ENCODE data around the gene POLR2M.

Gene POLR2M

GRCh38 chr15:57692709-57693108 lies 13.8 kb upstream of the POLR2M start:
- DNase-seq (ENCODE audit: low read depth): no peak

GRCh38 chr15:57694279-57694678 lies 12.2 kb upstream of the POLR2M start:
- no peak for DNase-seq (ENCODE audit: low read depth)

GRCh38 chr15:57696146-57696545 lies 10.4 kb upstream of the POLR2M start:
- no peak for DNase-seq (ENCODE audit: low read depth)

GRCh38 chr15:57697588-57697987 lies 8.9 kb upstream of the POLR2M start:
- peak; percentile 83 for DNase-seq (ENCODE audit: low read depth)

- DNase-seq (ENCODE audit: low read depth): no peak
Measured at GRCh38 chr15:57698243-57698642, 8.3 kb upstream of the POLR2M start.

GRCh38 chr15:57698991-57699390 lies 7.5 kb upstream of the POLR2M start:
- DNase-seq (ENCODE audit: low read depth): no peak

- DNase-seq (ENCODE audit: low read depth): peak; percentile 82
Measured at GRCh38 chr15:57703387-57703786, 3.1 kb upstream of the POLR2M start.

- no peak for DNase-seq (ENCODE audit: low read depth)
Measured at GRCh38 chr15:57704441-57704840, 2.1 kb upstream of the POLR2M start.

GRCh38 chr15:57705746-57706404 lies 639 bp upstream of the POLR2M start:
- DNase-seq (ENCODE audit: low read depth): no peak

GRCh38 chr15:57708047-57708446 lies 1.5 kb downstream of the POLR2M start:
- peak; percentile 52 for DNase-seq (ENCODE audit: low read depth)

- no peak for DNase-seq (ENCODE audit: low read depth)
Measured at GRCh38 chr15:57718309-57718708, 11.8 kb downstream of the POLR2M start.

GRCh38 chr15:57720867-57721266 lies 14.4 kb downstream of the POLR2M start:
- DNase-seq (ENCODE audit: low read depth): peak; percentile 37

- DNase-seq (ENCODE audit: low read depth): peak; percentile 39
Measured at GRCh38 chr15:57726411-57726810, 19.9 kb downstream of the POLR2M start.

- no peak for DNase-seq (ENCODE audit: low read depth)
Measured at GRCh38 chr15:57727031-57727430, 20.5 kb downstream of the POLR2M start.

GRCh38 chr15:57728436-57728835 lies 21.9 kb downstream of the POLR2M start:
- peak; percentile 35 for DNase-seq (ENCODE audit: low read depth)

GRCh38 chr15:57730876-57731275 lies 24.4 kb downstream of the POLR2M start:
- no peak for DNase-seq (ENCODE audit: low read depth)

GRCh38 chr15:57731530-57732103 lies 25.1 kb downstream of the POLR2M start:
- DNase-seq (ENCODE audit: low read depth): no peak

GRCh38 chr15:57732526-57733331 lies 26.2 kb downstream of the POLR2M start:
- peak; percentile 48 for DNase-seq (ENCODE audit: low read depth)

GRCh38 chr15:57734860-57735259 lies 28.3 kb downstream of the POLR2M start:
- DNase-seq (ENCODE audit: low read depth): no peak

- DNase-seq (ENCODE audit: low read depth): no peak
Measured at GRCh38 chr15:57735431-57735830, 28.9 kb downstream of the POLR2M start.

GRCh38 chr15:57735891-57736290 lies 29.4 kb downstream of the POLR2M start:
- DNase-seq (ENCODE audit: low read depth): no peak

GRCh38 chr15:57736591-57736990 lies 30.1 kb downstream of the POLR2M start:
- no peak for DNase-seq (ENCODE audit: low read depth)

- no peak for DNase-seq (ENCODE audit: low read depth)
Measured at GRCh38 chr15:57738734-57739237, 32.3 kb downstream of the POLR2M start.

Data from amniotic epithelial cell (primary cell).